IMR-90 (cell line): ENCODE data around the gene SAYSD1. TPM values are rescaled to one million over a fixed set of nuclear protein-coding genes. Genes with fewer than 3 reads are reported as not detected.

Experiments used
- ATAC-seq: fragments of 200-7000 bp; cut with Tn5 transposase; 2 replicates; pipeline ENCODE4 v1.9.1; 2020; ENCODE audit warnings: low read depth, mild to moderate bottlenecking, moderate library complexity
- BruUV-seq: library from RNA; stranded (reverse); fragments of 400-500 nt; replicated peaks from 2 replicates; lab custom pipeline; 2021; lab: Mats Ljungman, UMichigan
- CTCF ChIA-PET: fragments of 300-600 bp; formaldehyde crosslinking; extraction: SDS; loops from one replicate; lab custom pipeline; 2021; ENCODE audit warnings: antibody characterized with exemption; lab: Yijun Ruan, JAX
- POLR2A ChIA-PET: fragments of 300-600 bp; sonication (Branson Sonifier 250); formaldehyde crosslinking; loops from one replicate; lab custom pipeline; 2022; ENCODE audit warnings: antibody characterized with exemption; ENCODE audit not compliant: unreplicated experiment; lab: Charles Lee
- DNase-seq: peaks from one replicate; pipeline ENCODE4 v3.0.0; 2013
- H2AFZ ChIP-seq: replicated peaks from 2 replicates; pipeline ENCODE3; 2013; ENCODE audit warnings: low read length, mild to moderate bottlenecking; ENCODE audit not compliant: poor library complexity
- H2AK5ac ChIP-seq: 2 replicates; pipeline ENCODE4 v1.6.1; 2013; ENCODE audit warnings: low read depth, low read length, inconsistent platforms
- H2AK9ac ChIP-seq: replicated peaks from 2 replicates; pipeline ENCODE3; 2013; ENCODE audit warnings: mild to moderate bottlenecking, low read depth, low read length, moderate library complexity; ENCODE audit not compliant: poor library complexity
- H2BK120ac ChIP-seq: 2 replicates; pipeline ENCODE4 v1.6.1; 2013; ENCODE audit warnings: low read depth, low read length, inconsistent platforms
- H2BK15ac ChIP-seq: 3 replicates; pipeline ENCODE4 v1.6.1; 2013; ENCODE audit warnings: low read depth, low read length, inconsistent platforms
- H2BK20ac ChIP-seq: 2 replicates; pipeline ENCODE4 v1.6.1; 2013; ENCODE audit warnings: low read depth, mild to moderate bottlenecking, inconsistent platforms, low read length, moderate library complexity
- H2BK5ac ChIP-seq: 2 replicates; pipeline ENCODE4 v1.6.1; 2013; ENCODE audit warnings: mild to moderate bottlenecking, low read depth, low read length, inconsistent platforms; ENCODE audit not compliant: poor library complexity, severe bottlenecking
- H3K14ac ChIP-seq: replicated peaks from 2 replicates; pipeline ENCODE4 v1.6.1; 2013; ENCODE audit warnings: low read depth, low read length, inconsistent platforms
- H3K18ac ChIP-seq: 2 replicates; pipeline ENCODE4 v1.6.1; 2013; ENCODE audit warnings: low read depth, low read length, control low read depth
- H3K23ac ChIP-seq: 2 replicates; pipeline ENCODE4 v1.6.1; 2013; ENCODE audit warnings: low read depth, low read length, inconsistent platforms
- H3K27ac ChIP-seq: 2 replicates; pipeline ENCODE4 v1.5.1; 2013; ENCODE audit warnings: mild to moderate bottlenecking, control low read depth, low read length; ENCODE audit not compliant: insufficient read depth
- H3K27me3 ChIP-seq: 2 replicates; pipeline ENCODE4 v1.6.1; 2013; ENCODE audit warnings: low read length; ENCODE audit not compliant: control insufficient read depth, insufficient read depth
- H3K36me3 ChIP-seq: 2 replicates; pipeline ENCODE4 v1.6.1; 2013; ENCODE audit warnings: low read length, mixed read lengths; ENCODE audit not compliant: control insufficient read depth, insufficient read depth
- H3K4ac ChIP-seq: 2 replicates; pipeline ENCODE4 v1.6.1; 2013; ENCODE audit warnings: low read depth, low read length, inconsistent platforms
- H3K4me1 ChIP-seq: 2 replicates; pipeline ENCODE4 v1.6.1; 2013; ENCODE audit warnings: low read length, mixed read lengths; ENCODE audit not compliant: control insufficient read depth, insufficient read depth
- H3K4me2 ChIP-seq: 2 replicates; pipeline ENCODE4 v1.6.1; 2013; ENCODE audit warnings: low read depth, mild to moderate bottlenecking, control low read depth, low read length, moderate library complexity
- H3K4me3 ChIP-seq: 2 replicates; pipeline ENCODE4 v1.5.1; 2013; ENCODE audit warnings: low read depth, mild to moderate bottlenecking, control low read depth, low read length, moderate library complexity; ENCODE audit not compliant: insufficient read depth
- H3K56ac ChIP-seq: 2 replicates; pipeline ENCODE4 v1.6.1; 2013; ENCODE audit warnings: low read length, inconsistent platforms; ENCODE audit not compliant: insufficient read depth; ENCODE audit errors: extremely low read depth
- H3K79me1 ChIP-seq, 2 experiments: 2 replicates each; pipeline ENCODE4 v1.6.1; 2013; ENCODE audit warnings: low read length in 2 of 2, inconsistent platforms in 1 of 2, low read depth in 1 of 2
- H3K9ac ChIP-seq: 2 replicates; pipeline ENCODE4 v1.6.1; 2013; ENCODE audit warnings: low read depth, low read length, control low read depth
- H3K9me1 ChIP-seq: 2 replicates; pipeline ENCODE4 v1.6.1; 2013; ENCODE audit warnings: low read length, inconsistent platforms; ENCODE audit not compliant: insufficient read depth
- H3K9me3 ChIP-seq: 2 replicates; pipeline ENCODE4 v1.6.1; 2013; ENCODE audit warnings: low read length; ENCODE audit not compliant: control insufficient read depth, insufficient read depth
- H4K20me1 ChIP-seq: 2 replicates; pipeline ENCODE4 v1.6.1; 2013; ENCODE audit warnings: low read length, inconsistent platforms; ENCODE audit not compliant: insufficient read depth
- H4K5ac ChIP-seq: 2 replicates; pipeline ENCODE4 v1.6.1; 2013; ENCODE audit warnings: mild to moderate bottlenecking, low read depth, low read length, control low read depth
- H4K8ac ChIP-seq, 2 experiments: 2 replicates each; pipeline ENCODE4 v1.6.1; 2013; ENCODE audit warnings: low read depth in 2 of 2, low read length in 2 of 2, control low read depth in 1 of 2, inconsistent platforms in 1 of 2
- H4K91ac ChIP-seq: 2 replicates; pipeline ENCODE4 v1.6.1; 2013; ENCODE audit warnings: low read depth, low read length, inconsistent platforms; ENCODE audit not compliant: insufficient read depth
- BHLHE40 ChIP-seq: fragments of 150-350 bp; IDR thresholded peaks from 2 replicates; pipeline ENCODE4 v1.6.1; 2016; ENCODE audit warnings: mild to moderate bottlenecking, low read depth, low read length
- CHD1 ChIP-seq: IDR thresholded peaks from 2 replicates; pipeline ENCODE4 v1.6.1; 2012; ENCODE audit warnings: low read depth, low read length, improper control_type of control experiment
- CTCF ChIP-seq: conservative IDR thresholded peaks from 2 replicates; pipeline ENCODE4 v1.5.1; 2012; ENCODE audit warnings: mild to moderate bottlenecking, low read depth, low read length, improper control_type of control experiment
- ELK1 ChIP-seq: fragments of 150-350 bp; IDR thresholded peaks from 2 replicates; pipeline ENCODE4 v1.6.1; 2016; ENCODE audit warnings: low read depth, mild to moderate bottlenecking, low read length, moderate library complexity, borderline replicate concordance
- POLR2A ChIP-seq: IDR thresholded peaks from 2 replicates; pipeline ENCODE4 v1.6.1; 2012; ENCODE audit warnings: mild to moderate bottlenecking, low read depth, low read length
- RCOR1 ChIP-seq: IDR thresholded peaks from 2 replicates; pipeline ENCODE4 v1.6.1; 2012; ENCODE audit warnings: mild to moderate bottlenecking, low read length, improper control_type of control experiment; ENCODE audit not compliant: insufficient replicate concordance
- SMC3 ChIP-seq: fragments of 150-350 bp; IDR thresholded peaks from 2 replicates; pipeline ENCODE4 v1.6.1; 2016; ENCODE audit warnings: low read depth, mild to moderate bottlenecking, antibody characterized with exemption, low read length, moderate library complexity
- USF2 ChIP-seq: fragments of 150-350 bp; IDR thresholded peaks from 2 replicates; pipeline ENCODE4 v1.6.1; 2017; ENCODE audit warnings: mild to moderate bottlenecking, antibody characterized with exemption, low read length, low read depth
- WGBS, 2 experiments: methylation state at CpG; one replicate each; pipeline versions ENCODE4 v1.1.5 to v1.1.7; 2013; ENCODE audit warnings: missing lambda C conversion rate in 2 of 2; ENCODE audit not compliant: insufficient read length in 1 of 2; ENCODE audit errors: extremely low coverage in 2 of 2; 5-methylcytosine and 5-hydroxymethylcytosine counted together
- dilution Hi-C: fragments of 300-500 bp; cut with HindIII; formaldehyde crosslinking; loops from one replicate; pipeline ENCODE4 v1.14.3; 2018; ENCODE audit warnings: low sequenced_read_pairs; ENCODE audit not compliant: unreplicated experiment
- in situ Hi-C: fragments of 300-500 bp; cut with MboI; formaldehyde crosslinking; loops from 3 replicates; pipeline ENCODE4 v1.14.3; 2019; ENCODE audit warnings: low sequenced_read_pairs, inconsistent platforms, mixed read lengths
- intact Hi-C: fragments of 100-400 bp; cut with micrococcal nuclease; formaldehyde crosslinking; loops from 2 replicates; pipeline ENCODE4 v1.10.0; 2022
- polyA plus RNA-seq, 3 experiments: library from polyadenylated mRNA; depleted of rRNA; stranded (reverse); fragments of >200 nt; gene quantifications; 2 replicates each; pipeline ENCODE4 v1.2.3, GENCODE V29; 2012; ENCODE audit warnings: low replicate concordance in 1 of 3
- total RNA-seq: library from RNA; depleted of rRNA; stranded (reverse); fragments of >200 nt; gene quantifications from 2 replicates; pipeline ENCODE4 v1.2.3, GENCODE V29; 2012

SAYSD1 gene
- total and polyA plus RNA-seq, 2 of the 4 experiments (the other 2 are of a cell fraction): 5.7 to 5.9 TPM

GRCh38 chr6:39062014-39062740 lies 52.8 kb downstream of the SAYSD1 start:
- Histone ChIP-seq H2AFZ (no peak overlapping the region), H3K56ac (no peak overlapping the region), H3K27ac (no peak overlapping the region), H3K9me1 (no peaks in the 10 kb centered on the region), H3K23ac (no peak overlapping the region), H3K14ac (no peak overlapping the region), H3K4me3 (no peak overlapping the region), H3K27me3 (peaks cover 14% of the 10 kb centered on the region), H3K36me3 (no peaks in the 10 kb centered on the region), H4K5ac (no peak overlapping the region), H4K91ac (no peak overlapping the region), H3K9ac (no peak overlapping the region), H2BK15ac (no peak overlapping the region), H2AK5ac (no peak overlapping the region), H4K20me1 (no peaks in the 10 kb centered on the region), H3K9me3 (no peaks in the 10 kb centered on the region), H2BK20ac (no peak overlapping the region), H2AK9ac (no peak overlapping the region), H3K4ac (no peak overlapping the region), H2BK120ac (no peak overlapping the region), H2BK5ac (no peak overlapping the region), H4K8ac (no peak overlapping the region), H3K18ac (no peak overlapping the region), H3K79me1 (no peaks in the 10 kb centered on the region), H3K4me1 (no peaks in the 10 kb centered on the region), H3K4me2 (no peak overlapping the region)
- WGBS, 2 experiments: 80% methylated on average over 1 of the region's 10 CpGs; no CpG with 5 or more reads in 1 of the 2 experiments
- in situ Hi-C loops: no loop called here
- dilution Hi-C loops: no loop called here
- TF ChIP-seq BHLHE40 (no peak), CHD1 (no peak), POLR2A (no peak), USF2 (no peak), ELK1 (no peak), RCOR1 (no peak), SMC3 (no peak), CTCF (no peak)
- ChIA-PET POLR2A (no interaction called here), CTCF (no interaction called here)
- ATAC-seq: no peak
- BruUV-seq: no TSS peak
- intact Hi-C loops: no loop called here
- no peak for DNase-seq
